Frontal cortex (tissue), 1 donor: ENCODE results near the gene HACL1. TPM values are rescaled to one million over a fixed set of nuclear protein-coding genes. Genes with fewer than 3 reads are reported as not detected.

Source experiments
- total RNA-seq: library from RNA; depleted of rRNA; stranded (reverse); fragments of >200 nt; gene quantifications from one replicate; pipeline ENCODE4 v1.2.3, GENCODE V29; 2014

HACL1 gene
- total RNA-seq, 1 donor from 2014 or later: 33.4 TPM

Other genes starting within 250 kb of the HACL1 start
- 86.0 TPM for gene METTL6, start 174.0 kb downstream of the HACL1 start, total RNA-seq
- gene EAF1, start 174.0 kb downstream of the HACL1 start, total RNA-seq: 33.0 TPM
- 1.6 TPM for gene COLQ, start 79.9 kb downstream of the HACL1 start, total RNA-seq
- gene BTD, start 176 bp upstream of the HACL1 start, total RNA-seq: 13.9 TPM
- 84.8 TPM for gene ANKRD28, start 196.4 kb upstream of the HACL1 start, total RNA-seq